K562 (cell line): ENCODE results near the gene SLC4A2. TPM values are rescaled to one million over a fixed set of nuclear protein-coding genes. Genes with fewer than 3 reads are reported as not detected.

Source experiments
- ATAC-seq: fragments of 200-7000 bp; cut with Tn5 transposase; 3 replicates; pipeline ENCODE4 v1.9.1; 2020; ENCODE audit warnings: moderate library complexity
- BruUV-seq: library from RNA; stranded (reverse); fragments of 400-500 nt; replicated peaks from 2 replicates; lab custom pipeline; 2021; lab: Mats Ljungman, UMichigan
- CTCF ChIA-PET: fragments of 300-600 bp; formaldehyde crosslinking; extraction: SDS; loops from one replicate; lab custom pipeline; 2021; ENCODE audit warnings: low intra/inter-chr PET ratio; lab: Yijun Ruan, JAX
- POLR2A ChIA-PET: fragments of 300-600, 350-650 bp; sonication (Branson Sonifier 250); formaldehyde crosslinking; extraction: SDS; loops from one replicate; lab custom pipeline; 2021; ENCODE audit warnings: antibody characterized with exemption, inconsistent platforms; lab: Yijun Ruan, JAX
- DNase-seq, 4 experiments: peaks; one replicate each; pipeline versions ENCODE4 v3.0.0 to v3.0.0-alpha.2; 2011 to 2018; ENCODE audit warnings: low spot score in 3 of 4, mixed read lengths in 3 of 4; ENCODE audit errors: extremely low read depth in 1 of 4
- FAIRE-seq: peaks from 2 replicates; lab custom pipeline; 2011; peaks lifted over from hg19 to GRCh38; lab: Jason Lieb, UNC
- H2AFZ ChIP-seq: 2 replicates; pipeline ENCODE4 v1.6.0; 2011; ENCODE audit warnings: low read depth, low read length, control low read depth, inconsistent platforms
- H3K27ac ChIP-seq: fragments of 200-600 bp; 3 replicates; pipeline ENCODE4 v1.8.0; 2011; ENCODE audit warnings: low read depth, mild to moderate bottlenecking, control low read depth, inconsistent platforms, low read length, moderate library complexity, mixed read lengths; ENCODE audit errors: extremely low read depth
- H3K27me3 ChIP-seq, 2 experiments: fragments of 300-600 bp in 1 of 2; 2 replicates in 1 of 2; 3 replicates in 1 of 2; pipeline versions ENCODE4 v1.6.0 to v1.8.0; 2011; ENCODE audit warnings: inconsistent platforms in 2 of 2, low read length in 2 of 2, mild to moderate bottlenecking in 1 of 2, mixed read lengths in 1 of 2, moderate library complexity in 1 of 2; ENCODE audit not compliant: control insufficient read depth in 2 of 2, insufficient read depth in 2 of 2
- H3K36me3 ChIP-seq: fragments of 300-600 bp; 3 replicates; pipeline ENCODE4 v1.8.0; 2011; ENCODE audit warnings: mild to moderate bottlenecking, low read length, inconsistent platforms; ENCODE audit not compliant: control insufficient read depth, insufficient read depth
- H3K4me1 ChIP-seq, 2 experiments: fragments of 200-600 bp in 1 of 2; replicated peaks in 1 of 2; 2 replicates in 1 of 2; 3 replicates in 1 of 2; pipeline versions ENCODE4 v1.5.1 to v1.8.0; 2011; ENCODE audit warnings: inconsistent platforms in 2 of 2, low read length in 2 of 2, mild to moderate bottlenecking in 1 of 2, mixed read lengths in 1 of 2, moderate library complexity in 1 of 2; ENCODE audit not compliant: control insufficient read depth in 2 of 2, insufficient read depth in 2 of 2
- H3K4me2 ChIP-seq: 2 replicates; pipeline ENCODE4 v1.6.1; 2011; ENCODE audit warnings: low read length, control low read depth, inconsistent platforms, mixed read lengths; ENCODE audit not compliant: insufficient read depth
- H3K4me3 ChIP-seq: fragments of 200-600 bp; sonication (generic), shearing (Covaris generic); 2 replicates; pipeline ENCODE4 v1.5.1; 2016; ENCODE audit warnings: control low read depth, inconsistent platforms
- H3K79me2 ChIP-seq: fragments of 200-600 bp; 3 replicates; pipeline ENCODE4 v1.8.0; 2011; ENCODE audit warnings: low read length, inconsistent platforms; ENCODE audit not compliant: control insufficient read depth, insufficient read depth
- H3K9ac ChIP-seq, 2 experiments: 2 replicates each; pipeline versions ENCODE4 v1.6.0 to v1.6.1; 2011; ENCODE audit warnings: low read depth in 2 of 2, low read length in 2 of 2, control low read depth in 1 of 2, inconsistent platforms in 1 of 2, mild to moderate bottlenecking in 1 of 2, mixed read lengths in 1 of 2; ENCODE audit not compliant: insufficient read depth in 1 of 2
- H3K9me1 ChIP-seq: one replicate; pipeline ENCODE4 v1.6.0; 2011; ENCODE audit warnings: inconsistent platforms, mild to moderate bottlenecking, low read length, moderate library complexity; ENCODE audit not compliant: control insufficient read depth, insufficient read depth
- H3K9me3 ChIP-seq: replicated peaks from 2 replicates; pipeline ENCODE4 v1.5.1; 2011; ENCODE audit warnings: low read depth, low read length, inconsistent platforms; ENCODE audit not compliant: control insufficient read depth, insufficient read depth
- H4K20me1 ChIP-seq: replicated peaks from 2 replicates; pipeline ENCODE4 v1.6.1; 2011; ENCODE audit warnings: low read length, inconsistent platforms, mixed read lengths; ENCODE audit not compliant: control insufficient read depth, insufficient read depth
- CBX5 ChIP-seq: IDR thresholded peaks from 2 replicates; pipeline ENCODE4 v1.6.1; 2014; ENCODE audit warnings: low read depth, borderline replicate concordance
- ETS1 ChIP-seq: conservative IDR thresholded peaks from 2 replicates; pipeline ENCODE4 v1.6.1; 2011; ENCODE audit warnings: low read depth, mild to moderate bottlenecking, low read length; ENCODE audit not compliant: control insufficient read depth
- ETV5 ChIP-seq: sonication (generic); formaldehyde crosslinking; IDR thresholded peaks from 2 replicates; pipeline ENCODE4 v1.4.0; 2020; ENCODE audit warnings: low read depth, mild to moderate bottlenecking, missing genetic modification reagents
- HDGF ChIP-seq: fragments of 450-650 bp; IDR thresholded peaks from 2 replicates; pipeline ENCODE4 v1.6.1; 2016
- MXD1 ChIP-seq: fragments of 250-450 bp; sonication (Bioruptor Pico); IDR thresholded peaks from 2 replicates; pipeline ENCODE4 v1.8.0; 2021; ENCODE audit warnings: borderline replicate concordance, mild to moderate bottlenecking, moderate library complexity; ENCODE audit not compliant: poor library complexity, severe bottlenecking
- RBFOX2 ChIP-seq: fragments of 200-400 bp; formaldehyde crosslinking; IDR thresholded peaks from 2 replicates; pipeline ENCODE4 v1.6.1; 2017; ENCODE audit warnings: low read depth, mild to moderate bottlenecking, low read length, moderate library complexity
- ZBTB7A ChIP-seq: IDR thresholded peaks from 2 replicates; pipeline ENCODE4 v1.6.1; 2011; ENCODE audit warnings: low read depth, mild to moderate bottlenecking, low read length, moderate library complexity, borderline replicate concordance; ENCODE audit not compliant: control insufficient read depth
- ZFP36 ChIP-seq: fragments of 150-350 bp; IDR thresholded peaks from 2 replicates; pipeline ENCODE4 v1.6.1; 2018; ENCODE audit warnings: low read length, low read depth; ENCODE audit not compliant: partially characterized antibody
- ZNF583 ChIP-seq: fragments of 250-450 bp; sonication (Bioruptor Pico); IDR thresholded peaks from 2 replicates; pipeline ENCODE4 v1.4.0; 2020
- ZNF592 ChIP-seq: fragments of 450-650 bp; IDR thresholded peaks from 2 replicates; pipeline ENCODE4 v1.6.1; 2017; ENCODE audit warnings: antibody characterized with exemption, mild to moderate bottlenecking
- ZNF830 ChIP-seq: fragments of 250-450 bp; sonication (Bioruptor Pico); IDR thresholded peaks from 2 replicates; pipeline ENCODE4 v1.5.0; 2021; ENCODE audit warnings: mild to moderate bottlenecking
- WGBS: fragments of 100-300 bp; shearing (Covaris generic); methylation state at CpG from one replicate; pipeline ENCODE4 v1.1.6; 2016; ENCODE audit warnings: low coverage, mixed read lengths; ENCODE audit not compliant: insufficient coverage; ENCODE audit errors: missing lambda C conversion rate; 5-methylcytosine and 5-hydroxymethylcytosine counted together
- in situ Hi-C: fragments of 300-500 bp; cut with MboI; formaldehyde crosslinking; loops from 4 replicates; pipeline ENCODE4 v1.15.0; 2018; ENCODE audit warnings: inconsistent platforms, mixed read lengths
- intact Hi-C: fragments of 100-400 bp; cut with micrococcal nuclease; formaldehyde crosslinking; loops from 2 replicates; pipeline ENCODE4 v1.14.2; 2022
- polyA plus RNA-seq, 8 experiments: library from polyadenylated mRNA; depleted of rRNA in 4 of 8; stranded (reverse) in 5 of 8; unstranded in 3 of 8; fragments of >200 nt; fragmentation: Nextera tagmentation in 2 of 8; fragmentation: Illumina TruSeq in 1 of 8; extraction: Ambion mirVana in 2 of 8; extraction: Trizol in 1 of 8; gene quantifications; 2 replicates each; pipeline versions ENCODE4 v1.2.1 to v1.2.3, GENCODE V29; 2011 to 2014; ENCODE audit warnings: inconsistent platforms in 1 of 8, missing spikeins in 1 of 8
- total RNA-seq, 7 experiments: library from RNA; depleted of rRNA in 6 of 7; stranded (reverse); fragments of >200 nt in 6 of 7; fragmentation: Illumina TruSeq in 2 of 7; extraction: Trizol in 2 of 7; gene quantifications; 2 replicates each; pipeline versions ENCODE4 v1.2.1 to v1.2.3, GENCODE V29; 2011 to 2021; ENCODE audit warnings: low replicate concordance in 1 of 7

The SLC4A2 gene
- total and polyA plus RNA-seq, 9 of the 15 experiments (the other 6 are each of a cell fraction or from before 2014, with no cell fraction given) = 11.4 to 375 (median 130) TPM

GRCh38 chr7:151039850-151040548 lies 19.4 kb upstream of the SLC4A2 start (continued):
- TF ChIP-seq MXD1 (CRISPR knock-in tag) (peak; percentile 1), ZNF583 (CRISPR knock-in tag) (0 out of 2 replicates have a peak, but pooled peaks have one; percentile 12)

- intact Hi-C loops = no loop called here
- POLR2A ChIA-PET = interaction anchor here (0.9 to 3.8 kb wide), 5 partner anchors 9 to 69 kb away, joined by 3 to 23 read pairs (median 5); partner anchors contain the start of genes ABCB8 and ASIC3
- no peak for FAIRE-seq
- no peak overlapping the region for H2AFZ ChIP-seq
- H3K9me3 ChIP-seq = no peaks in the 10 kb centered on the region
- WGBS = 76% methylated on average over 30 of the region's 30 CpGs
- H3K79me2 ChIP-seq = no peaks in the 10 kb centered on the region
- peaks cover 24 to 68% of the 10 kb centered on the region in 2 experiments for H3K4me1 ChIP-seq
- no TSS peak for BruUV-seq
- no peaks in the 10 kb centered on the region for H3K27me3 ChIP-seq
- in situ Hi-C loops = no loop called here
- H3K9ac ChIP-seq = peak overlapping the region in 1 of 2 experiments; percentile 57; a peak in 2 of 4 replicates
- no peak overlapping the region for H3K27ac ChIP-seq
- no peak for DNase-seq
- peaks cover 13% of the 10 kb centered on the region for H3K9me1 ChIP-seq
- ATAC-seq = no peak
- H4K20me1 ChIP-seq = peaks cover 10% of the 10 kb centered on the region
- CTCF ChIA-PET = no interaction called here
- H3K36me3 ChIP-seq = peaks cover 39% of the 10 kb centered on the region; the same call in 2 of the 3 replicates
- H3K4me2 ChIP-seq = no peak overlapping the region
- H3K4me3 ChIP-seq = no peak overlapping the region
- TF ChIP-seq ETV5 (CRISPR knock-in tag) (0 out of 2 replicates have a peak, but pooled peaks have one; percentile 10), CBX5 (no peak), ETS1 (0 out of 2 replicates have a peak, but pooled peaks have one; percentile 13), ZBTB7A (peak; percentile 34; the same call in 1 of the 2 replicates), RBFOX2 (0 out of 2 replicates have a peak, but pooled peaks have one; percentile 16), ZNF830 (CRISPR knock-in tag) (0 out of 2 replicates have a peak, but pooled peaks have one; percentile 1), ZFP36 (no peak), HDGF (no peak), ZNF592 (no peak)
Measured at GRCh38 chr7:151040616-151041375, 18.6 kb upstream of the SLC4A2 start.
